ENCODE data around the gene CCDC34.
A peak's percentile ranks its signal among the peaks of the same experiment; 100 is the strongest.

Gene CCDC34, protein sequence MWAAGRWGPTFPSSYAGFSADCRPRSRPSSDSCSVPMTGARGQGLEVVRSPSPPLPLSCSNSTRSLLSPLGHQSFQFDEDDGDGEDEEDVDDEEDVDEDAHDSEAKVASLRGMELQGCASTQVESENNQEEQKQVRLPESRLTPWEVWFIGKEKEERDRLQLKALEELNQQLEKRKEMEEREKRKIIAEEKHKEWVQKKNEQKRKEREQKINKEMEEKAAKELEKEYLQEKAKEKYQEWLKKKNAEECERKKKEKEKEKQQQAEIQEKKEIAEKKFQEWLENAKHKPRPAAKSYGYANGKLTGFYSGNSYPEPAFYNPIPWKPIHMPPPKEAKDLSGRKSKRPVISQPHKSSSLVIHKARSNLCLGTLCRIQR

GRCh38 chr11:27362749-27363575, at the start of gene CCDC34:
Gene CCDC34, minus strand, starts transcription at chr11:27363215. Its CDS starts 21 bp downstream, at chr11:27363194.
- peak; percentile 90 for DNase-seq (ENCODE audit: low spot score)

GRCh38 chr11:27412192-27412691, 49.2 kb upstream of the CCDC34 start:
- no peak for DNase-seq (ENCODE audit: low spot score)

DNA sequence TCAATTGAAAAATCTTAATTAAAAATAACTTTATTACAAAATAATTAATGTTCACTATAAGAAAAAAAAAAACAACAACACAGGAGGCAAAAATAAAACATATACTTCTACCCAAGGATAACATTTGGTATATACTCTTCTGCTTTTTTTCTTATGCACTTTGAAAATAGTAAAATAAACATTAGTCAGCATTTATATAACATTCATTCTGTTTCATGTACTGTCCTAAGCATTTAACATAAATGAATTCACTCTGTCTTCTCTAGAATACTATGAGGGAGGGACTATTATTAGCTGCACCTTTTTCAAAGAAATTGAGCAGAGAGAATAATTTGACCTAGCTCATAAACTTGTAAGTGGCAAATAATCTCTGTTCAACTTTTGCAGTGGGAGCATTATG, 48.3 kb upstream of the CCDC34 start:
- no peak for DNase-seq (ENCODE audit: low spot score)

DNA sequence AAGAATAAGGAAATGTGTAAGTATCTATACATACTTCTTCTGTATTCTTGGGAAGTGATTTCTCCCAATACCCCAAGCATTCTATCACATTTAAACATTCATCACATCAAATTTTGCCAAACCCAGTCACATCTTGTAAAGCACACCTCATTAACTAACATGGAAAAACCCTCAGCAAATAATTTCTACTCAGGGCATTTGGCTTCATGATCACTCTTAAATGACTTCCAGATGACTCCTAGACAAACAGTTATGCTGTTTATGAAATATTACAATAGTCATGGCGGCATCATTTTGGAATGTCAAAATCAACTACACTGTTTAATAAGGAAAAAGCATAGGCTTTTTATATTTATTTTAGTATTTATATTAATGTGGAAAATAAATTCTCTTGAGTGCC, 47.3 kb upstream of the CCDC34 start:
- no peak for DNase-seq (ENCODE audit: low spot score)

DNA sequence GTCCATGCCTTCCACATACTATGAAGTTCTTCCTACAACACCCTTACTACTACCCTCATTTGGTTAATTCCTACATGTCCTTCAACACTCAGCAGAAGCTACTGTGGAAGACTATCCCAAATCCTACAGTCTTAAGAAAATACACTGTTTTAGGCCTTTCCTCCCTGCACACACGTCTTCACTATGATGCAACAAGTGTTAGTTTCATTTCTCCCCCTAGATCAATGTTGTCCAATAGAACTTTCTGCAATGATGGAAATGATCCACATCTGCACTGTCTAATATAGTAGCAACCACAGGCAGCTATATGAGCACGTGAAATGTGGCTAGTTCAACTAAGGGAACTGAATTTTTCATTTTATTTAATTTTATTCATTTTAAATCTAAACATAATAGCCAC, 46.7 kb upstream of the CCDC34 start:
- DNase-seq (ENCODE audit: low spot score): no peak

GRCh38 chr11:27409049-27409448, 46.0 kb upstream of the CCDC34 start:
- no peak for DNase-seq (ENCODE audit: low spot score)

- DNase-seq (ENCODE audit: low spot score): no peak
Observed at GRCh38 chr11:27408246-27408800, 45.3 kb upstream of the CCDC34 start.

DNA sequence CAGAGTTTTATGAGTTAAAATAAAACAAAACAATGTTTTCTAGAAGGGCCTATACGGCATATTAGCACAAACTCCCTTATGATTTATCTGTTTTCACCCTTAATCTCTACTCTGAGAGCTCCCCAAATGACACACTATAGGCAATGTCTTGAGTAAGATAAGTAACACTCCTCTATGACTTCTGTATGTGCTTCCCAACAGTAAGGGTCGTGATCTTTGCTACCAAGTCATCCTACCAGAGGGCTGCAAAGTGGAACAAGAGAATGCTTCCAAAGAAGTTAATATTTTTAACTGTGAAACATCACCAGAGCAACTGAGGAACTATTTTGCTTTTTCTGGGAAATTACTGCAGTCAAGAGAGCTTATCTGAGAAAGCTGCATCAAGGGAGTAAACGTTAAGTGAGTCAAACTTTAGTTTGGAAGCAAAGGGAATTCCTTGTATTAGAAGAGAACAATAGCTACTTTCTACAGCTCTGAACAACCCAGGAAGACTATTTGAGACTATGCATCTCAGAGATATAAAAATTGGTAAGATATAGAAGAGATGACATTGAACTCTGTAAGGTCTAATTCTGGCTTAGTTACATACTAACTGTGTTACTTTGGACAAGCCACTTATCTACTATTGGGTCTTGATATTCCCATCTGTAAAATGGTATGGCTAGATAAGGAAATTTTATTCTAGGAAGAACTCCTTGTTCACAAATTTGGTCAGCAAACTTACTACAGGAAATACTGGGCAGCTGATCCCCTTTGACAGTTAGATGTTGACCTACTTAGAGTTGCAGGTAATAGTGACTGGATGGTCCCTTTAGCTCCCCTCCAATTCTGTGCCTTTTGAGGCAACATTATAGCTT, 43.7 kb upstream of the CCDC34 start:
- no peak for DNase-seq (ENCODE audit: low spot score)

DNA sequence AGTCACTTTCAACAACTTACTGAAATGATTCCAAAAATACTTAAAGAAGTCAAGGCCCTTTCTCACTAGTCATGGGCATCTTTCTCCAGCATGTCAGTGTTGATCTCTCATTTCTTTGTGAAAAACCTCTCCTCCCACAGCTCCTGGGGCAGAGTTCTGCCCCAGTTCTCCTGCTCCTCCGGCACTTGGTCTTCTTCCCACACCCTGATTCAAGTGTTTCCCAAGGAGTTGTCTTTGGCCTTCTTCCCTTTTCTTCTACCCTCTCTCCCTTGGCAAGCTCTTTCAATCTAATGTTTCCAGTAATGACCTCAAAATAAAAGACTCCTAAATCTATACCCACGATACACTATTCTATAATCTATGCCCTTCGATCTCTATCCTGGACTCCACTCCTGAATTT, 42.1 kb upstream of the CCDC34 start:
- DNase-seq (ENCODE audit: low spot score): no peak

- no peak for DNase-seq (ENCODE audit: low spot score)
Observed at GRCh38 chr11:27404427-27404826, 41.4 kb upstream of the CCDC34 start.

- DNase-seq (ENCODE audit: low spot score): no peak
Observed at GRCh38 chr11:27403195-27403594, 40.2 kb upstream of the CCDC34 start.

DNA sequence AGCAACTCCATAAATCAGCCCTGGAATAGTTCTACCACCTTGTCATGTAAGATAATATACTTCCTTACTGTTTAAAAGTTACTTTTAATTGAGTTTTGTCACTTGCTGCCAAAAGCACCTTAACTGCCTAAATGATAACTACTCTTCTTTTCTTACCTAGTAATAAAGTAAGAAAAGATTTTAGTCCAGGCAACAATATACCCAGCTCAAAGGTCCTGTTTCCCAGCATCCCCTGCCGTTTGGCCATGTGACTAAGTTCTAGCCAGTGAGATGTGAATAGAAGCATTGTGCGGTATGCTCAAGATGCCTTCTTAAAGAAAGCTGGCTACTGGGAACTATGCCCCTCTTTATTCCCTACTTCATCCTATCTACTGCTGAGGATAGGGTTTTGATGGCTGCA, 39.4 kb upstream of the CCDC34 start:
- no peak for DNase-seq (ENCODE audit: low spot score)

DNA sequence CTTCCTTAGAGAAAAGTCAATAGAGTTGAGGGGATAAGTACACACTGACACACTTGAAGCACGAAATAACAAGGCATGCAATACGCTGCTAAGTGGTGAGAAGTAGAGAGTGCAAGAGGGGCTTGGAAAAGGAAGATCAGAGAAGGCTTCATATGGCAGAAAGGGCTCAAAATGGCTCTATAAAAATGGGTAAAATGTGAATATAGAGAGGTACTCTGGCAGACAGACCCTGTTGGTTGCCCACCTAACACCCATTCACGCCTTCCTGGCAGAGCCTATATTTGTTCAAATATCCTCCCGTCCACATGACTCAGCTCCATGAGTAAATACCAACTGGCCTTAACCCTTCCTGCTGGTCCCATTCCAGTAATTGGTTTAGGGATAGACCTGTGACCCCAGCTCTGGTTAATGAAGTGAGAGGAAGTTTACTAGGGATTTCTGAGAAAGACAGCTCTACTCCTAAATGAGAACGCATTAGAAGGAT, 38.9 kb upstream of the CCDC34 start:
- DNase-seq (ENCODE audit: low spot score): no peak

- no peak for DNase-seq (ENCODE audit: low spot score)
Observed at GRCh38 chr11:27401280-27401832, 38.3 kb upstream of the CCDC34 start.

DNA sequence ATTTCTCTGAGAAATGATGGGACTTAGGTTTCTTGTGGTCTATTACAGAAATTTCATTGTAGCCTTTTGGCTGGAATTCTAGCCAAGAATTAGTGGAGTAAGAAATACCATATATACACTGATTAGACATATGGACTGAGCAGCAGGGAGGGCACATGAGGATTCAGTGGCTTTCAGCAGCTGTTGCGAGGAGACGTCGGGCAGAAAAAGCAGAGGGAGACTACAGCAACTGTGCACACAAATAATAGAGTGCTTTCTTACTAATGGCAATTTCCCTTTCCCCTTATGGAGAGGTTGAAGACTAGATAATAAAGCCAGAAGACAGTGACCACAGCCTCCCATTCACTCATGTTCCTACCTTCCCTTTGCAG, 35.4 kb upstream of the CCDC34 start:
- DNase-seq (ENCODE audit: low spot score): no peak

- DNase-seq (ENCODE audit: low spot score): no peak
Observed at GRCh38 chr11:27397624-27398399, 34.8 kb upstream of the CCDC34 start.

DNA sequence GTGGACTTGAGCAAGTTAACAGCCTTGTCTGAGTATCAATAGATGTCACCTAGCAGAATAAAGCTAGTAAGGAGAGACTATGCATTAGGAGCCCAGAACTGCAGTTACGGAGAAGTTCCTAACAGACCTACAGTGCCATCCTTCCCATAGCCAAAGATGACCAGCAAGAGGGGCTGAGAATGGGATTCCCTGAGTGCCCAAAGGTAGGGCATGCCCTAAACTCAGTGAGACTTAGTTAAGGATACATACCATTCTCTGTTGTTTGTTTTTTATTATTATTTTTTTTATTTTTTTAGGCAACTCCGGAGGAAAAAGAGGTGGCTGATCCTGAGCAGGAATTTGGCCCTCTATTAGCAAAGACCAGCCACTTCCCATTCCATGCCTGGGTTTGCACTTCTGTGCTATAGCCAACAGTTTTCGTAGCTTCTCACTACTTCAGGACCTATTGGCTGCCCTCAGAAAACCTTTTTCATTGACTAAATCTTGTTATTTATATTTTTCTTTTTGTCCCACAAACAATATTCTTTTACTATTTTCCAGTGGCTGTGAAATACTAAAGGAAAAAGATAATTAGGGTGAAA, 33.3 kb upstream of the CCDC34 start:
- DNase-seq (ENCODE audit: low spot score): no peak

- no peak for DNase-seq (ENCODE audit: low spot score)
Observed at GRCh38 chr11:27395556-27396258, 32.7 kb upstream of the CCDC34 start.

GRCh38 chr11:27394781-27395228, 31.8 kb upstream of the CCDC34 start:
- DNase-seq (ENCODE audit: low spot score): no peak

Data from hepatic stellate cell (primary cell).